ENCODE data around the gene SNAPIN. TPM values are rescaled to one million over a fixed set of nuclear protein-coding genes. Genes with fewer than 3 reads are reported as not detected.

SNAPIN gene
- polyA plus RNA-seq, 1 donor (not counting 4 experiments of a cell fraction or from before 2014, with no cell fraction given) = 49.4 TPM

DNA sequence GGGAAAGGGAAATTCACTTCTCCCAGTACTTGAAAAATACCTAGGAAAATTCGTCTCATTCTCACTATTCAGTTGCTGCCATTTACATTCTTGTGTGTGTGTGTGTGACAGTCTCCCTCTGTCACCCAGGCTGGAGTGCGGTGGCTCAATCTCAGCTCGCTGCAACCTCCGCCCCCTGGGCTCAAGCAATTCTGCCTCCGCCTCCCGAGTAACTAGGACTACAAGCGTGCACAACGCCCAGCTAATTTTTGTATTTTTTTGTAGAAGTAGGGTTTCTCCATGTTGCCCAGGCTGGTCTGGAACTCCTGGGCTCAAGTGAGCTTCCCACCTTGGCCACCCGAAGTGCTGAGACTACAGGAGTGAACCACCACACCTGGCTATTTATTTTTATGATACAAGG is 1.2 kb downstream of the SNAPIN start:
- Histone ChIP-seq H3K27ac (ENCODE audit: control insufficient read depth, insufficient read depth, low read length) (no peak overlapping the region), H2AFZ (ENCODE audit: control insufficient read depth, low read length) (no peak overlapping the region), H3K79me2 (ENCODE audit: control insufficient read depth, insufficient read depth, low read length) (peaks cover 13% of the 10 kb centered on the region), H4K20me1 (ENCODE audit: control insufficient read depth, extremely low read depth, insufficient read depth, low read length) (no peaks in the 10 kb centered on the region), H3K9me3 (ENCODE audit: control insufficient read depth, low read depth, low read length) (no peaks in the 10 kb centered on the region), H3K9me1 (ENCODE audit: control insufficient read depth, extremely low read depth, insufficient read depth, low read length) (no peaks in the 10 kb centered on the region), H3K4me3 (ENCODE audit: control insufficient read depth in 2 of 3, extremely low read depth in 1 of 3, insufficient read depth in 2 of 3, low read depth in 1 of 3, low read length in 3 of 3) (peak overlapping the region in 2 of 3 experiments; percentile 94 to 97), H3K4me1 (ENCODE audit: control insufficient read depth, extremely low read depth, insufficient read depth, low read length) (peaks cover 4% of the 10 kb centered on the region), H3K27me3 (ENCODE audit: control insufficient read depth, extremely low read depth, insufficient read depth, low read length) (no peaks in the 10 kb centered on the region), H3K4me2 (ENCODE audit: control insufficient read depth, extremely low read depth, insufficient read depth, low read depth, low read length) (peak overlapping the region; percentile 91), H3K36me3 (ENCODE audit: control insufficient read depth in 2 of 2, extremely low read depth in 1 of 2, insufficient read depth in 2 of 2, low read length in 2 of 2) (peaks cover 18 to 28% of the 10 kb centered on the region in 2 experiments), H3K9ac (ENCODE audit: control insufficient read depth, extremely low read depth, insufficient read depth, low read length) (peak overlapping the region; percentile 86)
- dilution Hi-C loops (cut with MboI; ENCODE audit: extremely low pct_ligation_motif_present, low sequenced_read_pairs) = no loop called here
- TF ChIP-seq EZH2 (IDR thresholded peaks at IDR 0.05; ENCODE audit: low read length) (no peak), CTCF (optimal IDR thresholded peaks at IDR 0.05 in 1 of 3, IDR thresholded peaks at IDR 0.05 in 1 of 3, conservative IDR thresholded peaks at IDR 0.05 in 1 of 3; ENCODE audit: extremely low read depth in 1 of 3, insufficient read depth in 2 of 3, low read length in 3 of 3) (no peak)
- no peak for FAIRE-seq
- DNase-seq (ENCODE audit: low read depth, low spot score) = no peak

DNA sequence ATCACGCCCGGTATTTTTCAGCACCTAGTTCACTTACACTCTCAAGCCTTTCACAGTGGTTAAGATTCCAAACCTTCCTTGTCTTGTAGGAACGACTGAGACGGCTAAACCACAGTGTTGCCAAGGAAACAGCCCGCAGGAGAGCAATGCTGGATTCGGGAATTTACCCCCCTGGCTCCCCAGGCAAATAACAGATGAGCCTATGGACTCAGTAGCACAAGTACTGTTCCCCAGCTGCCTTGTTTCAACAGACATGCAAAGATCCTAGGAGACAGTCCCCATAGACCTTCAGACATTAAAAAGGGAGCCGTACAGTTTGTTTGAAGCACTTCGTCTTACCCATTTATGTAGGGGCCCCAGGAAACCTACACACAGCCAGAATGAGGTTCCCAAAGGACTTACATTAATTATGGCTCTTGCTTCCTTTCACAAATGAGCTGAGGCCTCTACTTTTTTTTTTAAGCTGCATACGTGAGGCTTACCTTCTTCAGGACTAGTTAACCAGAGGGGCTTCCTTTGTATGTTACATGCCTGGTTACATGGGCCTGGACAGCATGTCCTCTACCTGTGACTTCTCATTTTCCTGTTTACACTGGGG is 2.7 kb downstream of the SNAPIN start:
- Histone ChIP-seq H3K4me2 (ENCODE audit: control insufficient read depth, extremely low read depth, insufficient read depth, low read depth, low read length) (no peak overlapping the region), H4K20me1 (ENCODE audit: control insufficient read depth, extremely low read depth, insufficient read depth, low read length) (no peaks in the 10 kb centered on the region), H3K27ac (ENCODE audit: control insufficient read depth, insufficient read depth, low read length) (no peak overlapping the region), H3K79me2 (ENCODE audit: control insufficient read depth, insufficient read depth, low read length) (peaks cover 13% of the 10 kb centered on the region), H3K9me3 (ENCODE audit: control insufficient read depth, low read depth, low read length) (no peaks in the 10 kb centered on the region), H3K9me1 (ENCODE audit: control insufficient read depth, extremely low read depth, insufficient read depth, low read length) (no peaks in the 10 kb centered on the region), H3K4me3 (ENCODE audit: control insufficient read depth in 2 of 3, extremely low read depth in 1 of 3, insufficient read depth in 2 of 3, low read depth in 1 of 3, low read length in 3 of 3) (no peak overlapping the region), H3K36me3 (ENCODE audit: control insufficient read depth in 2 of 2, extremely low read depth in 1 of 2, insufficient read depth in 2 of 2, low read length in 2 of 2) (peaks cover 29 to 33% of the 10 kb centered on the region in 2 experiments), H2AFZ (ENCODE audit: control insufficient read depth, low read length) (no peak overlapping the region), H3K27me3 (ENCODE audit: control insufficient read depth, extremely low read depth, insufficient read depth, low read length) (no peaks in the 10 kb centered on the region), H3K4me1 (ENCODE audit: control insufficient read depth, extremely low read depth, insufficient read depth, low read length) (peaks cover 4% of the 10 kb centered on the region), H3K9ac (ENCODE audit: control insufficient read depth, extremely low read depth, insufficient read depth, low read length) (no peak overlapping the region)
- FAIRE-seq (no peak), DNase-seq (ENCODE audit: low read depth, low spot score) (no peak)
- TF ChIP-seq EZH2 (IDR thresholded peaks at IDR 0.05; ENCODE audit: low read length) (no peak), CTCF (optimal IDR thresholded peaks at IDR 0.05 in 1 of 3, IDR thresholded peaks at IDR 0.05 in 1 of 3, conservative IDR thresholded peaks at IDR 0.05 in 1 of 3; ENCODE audit: extremely low read depth in 1 of 3, insufficient read depth in 2 of 3, low read length in 3 of 3) (no peak)
- dilution Hi-C loops (cut with MboI; ENCODE audit: extremely low pct_ligation_motif_present, low sequenced_read_pairs) = no loop called here

Measured in keratinocyte (primary cell).